GM19023 (cell line): ENCODE measurements around the gene MFAP1.
A peak's percentile ranks its signal among the peaks of the same experiment; 100 is the strongest.
"Not testable (repeated sequence)": the region's sequence is repeated elsewhere in the genome, so short reads cannot be mapped to it uniquely, and the experiment has no call there.

Experiments
- ATAC-seq: cut with Tn5 transposase; IDR thresholded peaks from one replicate; pipeline ENCODE4 v1.9.1; 2021; ENCODE audit warnings: mild to moderate bottlenecking, moderate library complexity; ENCODE audit not compliant: unreplicated experiment

MFAP1 gene

GRCh38 chr15:43824302-43825246 lies at the start of gene MFAP1:
TSS of gene MFAP1 (minus strand) at chr15:43824690. CDS start at chr15:43824569, 121 bp downstream.
- ATAC-seq = peak; percentile 71

- ATAC-seq = no peak
These were observed 49.2 kb upstream of the MFAP1 start for GRCh38 chr15:43873651-43874050.

GRCh38 chr15:43872416-43873020 lies 48.0 kb upstream of the MFAP1 start:
- ATAC-seq = no peak

- ATAC-seq = no peak
These were observed 47.3 kb upstream of the MFAP1 start for GRCh38 chr15:43871835-43872234.

- ATAC-seq = no peak
These were observed 43.9 kb upstream of the MFAP1 start for GRCh38 chr15:43868406-43868805.

- ATAC-seq = no peak
These were observed 42.6 kb upstream of the MFAP1 start for GRCh38 chr15:43867096-43867495.

GRCh38 chr15:43866636-43867035 lies 42.1 kb upstream of the MFAP1 start:
- not testable (repeated sequence) for ATAC-seq

GRCh38 chr15:43859546-43859945 lies 35.1 kb upstream of the MFAP1 start:
- ATAC-seq = no peak

GRCh38 chr15:43854801-43855200 lies 30.3 kb upstream of the MFAP1 start:
- no peak for ATAC-seq

GRCh38 chr15:43852607-43853006 lies 28.1 kb upstream of the MFAP1 start:
- ATAC-seq = no peak

GRCh38 chr15:43851251-43851650 lies 26.8 kb upstream of the MFAP1 start:
- ATAC-seq = no peak

- no peak for ATAC-seq
These were observed 20.9 kb upstream of the MFAP1 start for GRCh38 chr15:43845421-43845820.

- ATAC-seq = not testable (repeated sequence)
These were observed 8.0 kb upstream of the MFAP1 start for GRCh38 chr15:43832485-43832884.

GRCh38 chr15:43831519-43832052 lies 7.1 kb upstream of the MFAP1 start:
- ATAC-seq = not testable (repeated sequence)

- ATAC-seq = not testable (repeated sequence)
These were observed 6.3 kb upstream of the MFAP1 start for GRCh38 chr15:43830691-43831275.

GRCh38 chr15:43829951-43830540 lies 5.6 kb upstream of the MFAP1 start:
- ATAC-seq = not testable (repeated sequence)

- ATAC-seq = no peak
These were observed 3.7 kb upstream of the MFAP1 start for GRCh38 chr15:43828061-43828657.

- ATAC-seq = peak; percentile 62
These were observed 2.2 kb upstream of the MFAP1 start, which contains the start of gene WDR76 for GRCh38 chr15:43826508-43827341. TSS of gene WDR76 (plus strand) at chr15:43827002. CDS start at chr15:43827033, 31 bp downstream.

- ATAC-seq = no peak
These were observed 1.6 kb upstream of the MFAP1 start for GRCh38 chr15:43826029-43826507.
